NCI-H2107 treated with DMSO at 0.1 percent for 48 hours (cell line): ENCODE data around the gene ATP1A4.

Experiments
- DNase-seq: peaks from one replicate; lab custom pipeline; 2025; ENCODE audit not compliant: unreplicated experiment; lab: John Stamatoyannopoulos, UW

The ATP1A4 gene

GRCh38 chr1:160139840-160140239 lies 11.6 kb upstream of the ATP1A4 start:
- no peak for DNase-seq

GRCh38 chr1:160143695-160144094 lies 7.7 kb upstream of the ATP1A4 start:
- DNase-seq = no peak

- no peak for DNase-seq
These were observed 6.5 kb upstream of the ATP1A4 start for GRCh38 chr1:160144921-160145320.

DNA sequence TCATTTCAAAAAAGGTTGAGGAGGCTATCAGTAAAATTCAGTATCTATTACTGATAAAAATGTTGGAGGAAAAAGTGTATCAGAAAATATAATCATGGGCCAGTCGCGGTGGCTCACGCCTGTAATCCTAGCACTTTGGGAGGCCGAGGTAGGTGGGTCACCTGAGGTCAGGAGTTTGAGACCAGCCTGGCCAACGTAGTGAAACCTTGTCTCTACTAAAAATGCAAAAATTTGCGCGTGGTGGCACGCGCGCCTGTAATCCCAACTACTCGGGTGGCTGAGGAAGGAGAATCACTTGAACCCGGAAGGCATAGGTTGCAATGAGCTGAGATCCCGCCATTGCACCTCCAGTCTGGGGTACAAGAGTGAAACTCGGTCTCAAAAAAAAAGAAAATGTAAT lies 5.3 kb upstream of the ATP1A4 start:
- no peak for DNase-seq

GRCh38 chr1:160148121-160148520 lies 3.3 kb upstream of the ATP1A4 start:
- no peak for DNase-seq

DNA sequence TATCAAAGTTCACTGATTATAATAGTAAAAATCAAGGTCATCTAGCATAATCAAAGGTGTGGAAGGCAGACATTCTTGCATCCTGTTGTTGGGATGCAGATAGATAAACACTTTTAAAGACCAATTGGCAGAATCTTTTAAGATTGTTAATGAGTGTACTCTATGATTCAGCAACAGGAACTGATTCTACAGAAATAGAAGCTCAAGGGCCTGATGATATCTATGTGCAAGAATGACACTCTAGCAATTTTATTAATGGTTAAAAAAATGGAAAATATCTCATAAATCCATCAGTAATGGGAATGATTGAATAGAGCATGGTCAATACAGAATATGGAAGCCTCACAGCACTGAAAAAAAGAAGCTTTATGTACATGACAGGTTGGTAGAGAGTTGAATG lies 2.2 kb upstream of the ATP1A4 start:
- DNase-seq = no peak

GRCh38 chr1:160149716-160150115 lies 1.7 kb upstream of the ATP1A4 start:
- DNase-seq = no peak

- DNase-seq = no peak
These were observed 3.4 kb downstream of the ATP1A4 start for GRCh38 chr1:160154790-160155189.

DNA sequence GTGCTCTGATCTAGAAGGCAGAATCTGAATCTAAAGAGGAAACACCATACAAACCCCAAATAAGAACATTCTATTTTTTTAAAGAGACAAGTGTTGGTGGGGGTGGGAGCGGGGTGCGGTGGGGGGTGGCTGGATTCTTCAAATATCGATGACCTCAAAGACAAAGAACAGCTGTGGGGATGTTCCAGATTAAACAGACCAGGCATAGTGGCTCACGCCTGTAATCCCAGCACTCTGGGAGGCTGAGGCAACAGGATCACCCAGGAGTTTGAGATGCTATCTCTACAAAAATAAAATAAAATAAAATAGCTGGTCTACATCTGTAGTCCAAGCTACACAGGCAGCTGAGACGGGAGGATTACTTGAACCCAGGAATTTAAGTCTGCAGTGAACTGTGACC lies 5.0 kb downstream of the ATP1A4 start:
- DNase-seq = no peak

- no peak for DNase-seq
These were observed 5.8 kb downstream of the ATP1A4 start for GRCh38 chr1:160157174-160157573.

GRCh38 chr1:160158031-160158430 lies 6.6 kb downstream of the ATP1A4 start:
- DNase-seq = no peak

- no peak for DNase-seq
These were observed 7.1 kb downstream of the ATP1A4 start for GRCh38 chr1:160158534-160158933.

DNA sequence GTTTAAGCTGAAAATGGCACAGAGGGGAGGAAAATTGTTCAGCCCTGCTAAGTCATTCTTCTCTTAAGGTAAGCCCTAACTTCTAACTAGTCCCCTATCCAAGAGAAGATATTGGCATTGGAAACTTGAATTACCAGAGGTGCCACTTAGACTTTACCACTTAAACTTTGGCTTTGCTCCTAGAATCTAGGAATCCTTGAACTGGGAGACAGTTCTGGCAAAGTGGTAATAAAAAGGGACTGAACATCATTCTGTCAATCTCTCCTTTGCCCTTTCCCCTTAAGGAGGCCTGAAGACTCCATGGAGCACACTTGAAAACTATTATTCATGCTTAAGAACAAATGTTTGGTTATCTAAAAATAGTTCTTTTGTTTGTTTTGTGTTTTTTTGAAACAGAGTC lies 8.4 kb downstream of the ATP1A4 start:
- DNase-seq = no peak

DNA sequence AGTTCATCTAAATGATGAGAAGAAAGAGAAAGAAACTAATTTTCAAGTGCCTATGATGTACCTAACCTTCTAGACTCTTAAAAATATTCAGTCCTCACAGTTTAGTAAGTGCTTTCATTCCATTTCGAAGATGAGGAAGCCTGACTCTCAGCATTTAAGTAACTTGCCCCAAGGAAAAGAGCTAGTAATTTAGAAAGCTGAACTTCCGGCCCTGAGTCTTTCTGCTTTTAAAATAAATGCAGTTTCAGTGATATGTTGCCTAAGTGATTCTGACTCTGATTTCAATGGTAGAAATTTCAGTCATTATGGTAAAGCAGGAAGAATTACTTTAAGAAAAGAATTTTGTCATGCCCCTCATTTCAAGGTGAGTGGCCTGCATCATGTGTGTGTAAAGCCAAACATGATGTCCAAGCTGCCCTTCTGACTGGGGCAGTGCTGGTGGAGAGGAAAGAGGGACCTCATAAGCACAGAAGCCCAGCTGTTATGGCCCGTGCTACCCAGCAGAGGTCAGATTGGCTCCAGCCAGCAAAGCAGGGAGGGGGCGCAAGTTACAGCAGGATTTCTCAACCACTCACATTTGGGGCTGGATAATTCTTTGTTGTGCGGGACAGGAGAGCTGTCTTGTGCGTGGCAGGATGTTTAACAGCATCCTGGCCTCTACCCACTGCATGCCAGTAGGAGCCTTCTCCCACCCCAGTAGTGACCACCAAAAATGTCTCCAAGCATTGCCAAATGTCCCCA lies 10.7 kb downstream of the ATP1A4 start:
- DNase-seq = no peak

GRCh38 chr1:160162931-160163330 lies 11.5 kb downstream of the ATP1A4 start:
- no peak for DNase-seq

GRCh38 chr1:160163615-160164014 lies 12.2 kb downstream of the ATP1A4 start:
- DNase-seq = no peak

- no peak for DNase-seq
These were observed 12.7 kb downstream of the ATP1A4 start for GRCh38 chr1:160164121-160164520.

DNA sequence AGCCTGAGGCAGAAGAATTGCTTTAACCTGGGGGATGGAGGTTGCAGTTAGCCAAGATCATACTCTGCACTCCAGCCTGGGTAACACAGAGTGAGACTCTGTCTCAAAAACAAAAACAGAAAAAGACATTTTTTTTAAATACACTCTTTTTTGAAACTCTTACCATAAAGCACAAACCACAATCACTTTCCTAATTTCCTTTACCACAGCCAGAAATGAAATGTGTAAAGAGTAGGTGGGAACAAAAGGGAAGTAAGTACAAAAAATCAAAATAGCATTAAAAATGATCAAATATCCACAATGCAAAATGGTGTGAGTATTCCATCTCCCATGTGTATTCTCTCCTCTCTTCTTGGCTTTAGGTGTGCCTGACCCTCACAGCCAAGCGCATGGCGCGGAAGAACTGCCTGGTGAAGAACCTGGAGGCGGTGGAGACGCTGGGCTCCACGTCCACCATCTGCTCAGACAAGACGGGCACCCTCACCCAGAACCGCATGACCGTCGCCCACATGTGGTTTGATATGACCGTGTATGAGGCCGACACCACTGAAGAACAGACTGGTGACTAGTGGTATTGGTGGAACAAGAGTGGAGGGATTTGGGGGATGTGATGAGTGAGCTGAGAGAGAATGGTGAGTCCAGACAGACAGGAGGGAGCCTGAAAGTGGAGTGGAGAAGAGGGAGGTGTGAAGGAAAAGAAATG lies 14.9 kb downstream of the ATP1A4 start:
- DNase-seq = no peak

GRCh38 chr1:160167056-160167455 lies 15.7 kb downstream of the ATP1A4 start:
- no peak for DNase-seq

DNA sequence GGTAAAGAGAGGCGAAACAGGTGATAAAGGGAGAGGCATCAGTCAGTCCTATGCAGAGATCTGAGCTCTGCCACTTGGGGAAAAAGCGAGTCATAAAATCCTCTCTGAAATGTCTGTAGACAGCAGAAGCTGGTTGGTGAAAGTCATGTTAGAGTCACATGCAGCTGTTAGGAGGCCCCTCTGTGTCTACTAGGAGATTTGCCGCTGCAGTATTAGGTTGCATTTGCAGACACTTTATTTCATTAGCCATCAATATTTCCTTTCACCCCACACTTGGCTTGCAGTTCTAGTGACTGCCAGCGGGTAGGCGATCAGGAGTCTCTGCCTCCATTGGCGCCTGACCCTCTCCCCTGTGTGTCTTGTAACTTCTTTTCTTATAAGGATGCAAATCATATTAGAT lies 16.2 kb downstream of the ATP1A4 start:
- peak; percentile 21 for DNase-seq

DNA sequence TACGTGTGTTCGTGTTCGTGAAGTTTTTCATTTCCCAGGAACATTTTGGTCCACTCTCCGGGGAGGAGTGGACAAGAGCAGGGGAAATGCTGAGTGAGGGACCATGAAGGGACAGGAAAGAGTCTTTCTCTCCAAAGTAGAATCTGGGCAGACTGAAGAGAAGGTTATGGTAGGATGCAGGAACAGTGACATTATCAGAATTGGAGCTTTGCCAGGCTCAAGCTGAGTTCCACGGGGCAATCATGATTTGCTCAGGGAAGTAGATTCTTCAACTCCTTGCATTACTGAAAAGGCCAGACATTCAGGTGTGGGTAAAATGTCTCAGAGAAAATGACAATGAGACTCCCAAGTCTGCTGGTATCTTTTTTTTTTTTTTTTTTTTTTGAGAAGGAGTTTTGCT lies 16.6 kb downstream of the ATP1A4 start:
- no peak for DNase-seq

GRCh38 chr1:160168609-160169369 lies 17.4 kb downstream of the ATP1A4 start:
- no peak for DNase-seq
